Gastroesophageal sphincter (tissue), 4 donors: ENCODE data around the gene VWA2. TPM values are rescaled to one million over a fixed set of nuclear protein-coding genes. Genes with fewer than 3 reads are reported as not detected.

ENCODE experiments used
- ATAC-seq: fragments of 150-250 bp; one replicate; pipeline ENCODE4 v1.9.1; 2016; ENCODE audit warnings: mild to moderate bottlenecking, moderate library complexity
- H3K27ac ChIP-seq, 4 donors: fragments of 200-600 bp; sonication (generic) in 3 of 4; 1 replicate in 3 of 4; 2 replicates in 1 of 4; pipeline ENCODE4 v1.5.1; 2016 to 2019
- H3K27me3 ChIP-seq: fragments of 200-600 bp; sonication (generic); one replicate; pipeline ENCODE4 v1.5.1; 2019
- H3K36me3 ChIP-seq, 2 donors: fragments of 200-600 bp; sonication (generic); one replicate each; pipeline ENCODE4 v1.5.1; 2019; ENCODE audit warnings: control low read depth in 1 of 2
- H3K4me1 ChIP-seq, 3 donors: fragments of 200-600 bp; sonication (generic); 1 replicate in 2 of 3; 2 replicates in 1 of 3; pipeline ENCODE4 v1.5.1; 2016 to 2019; ENCODE audit warnings: control low read depth in 2 of 3
- H3K4me3 ChIP-seq, 2 donors: fragments of 200-600 bp; sonication (generic); one replicate each; pipeline ENCODE4 v1.5.1; 2019; ENCODE audit warnings: mild to moderate bottlenecking in 1 of 2, moderate library complexity in 1 of 2
- H3K9me3 ChIP-seq, 3 donors: fragments of 200-600 bp; sonication (generic); one replicate each; pipeline ENCODE4 v1.5.1; 2017 to 2019; ENCODE audit warnings: control low read depth in 2 of 3
- CTCF ChIP-seq, 4 experiments: fragments of 200-600 bp in 2 of 4; fragments of 450-650 bp in 2 of 4; sonication (generic) in 1 of 4; IDR thresholded peaks; one replicate each; pipeline ENCODE4 v1.5.1; 2017 to 2019; ENCODE audit warnings: antibody characterized with exemption in 4 of 4, mild to moderate bottlenecking in 2 of 4, moderate library complexity in 2 of 4
- EP300 ChIP-seq: sonication (generic); formaldehyde crosslinking; IDR thresholded peaks from one replicate; pipeline ENCODE4 v1.6.1; 2017; ENCODE audit warnings: antibody characterized with exemption, mild to moderate bottlenecking
- POLR2A ChIP-seq, 2 donors: fragments of 450-650 bp; IDR thresholded peaks; one replicate each; pipeline ENCODE4 v1.6.1; 2017; ENCODE audit warnings: antibody characterized with exemption in 2 of 2, mild to moderate bottlenecking in 2 of 2, moderate library complexity in 1 of 2
- POLR2AphosphoS5 ChIP-seq: sonication (generic); formaldehyde crosslinking; IDR thresholded peaks from one replicate; pipeline ENCODE4 v1.6.1; 2017; ENCODE audit warnings: antibody characterized with exemption
- WGBS, 2 donors: methylation state at CpG; one replicate each; pipeline ENCODE4 v1.1.5; 2018; ENCODE audit warnings: low coverage in 1 of 2; 5-methylcytosine and 5-hydroxymethylcytosine counted together
- total RNA-seq, 4 donors: library from RNA; depleted of rRNA; stranded (reverse); fragments of >200 nt; gene quantifications; one replicate each; pipeline ENCODE4 v1.1.0, GENCODE V29; 2016

Gene VWA2
- total RNA-seq, 4 donors from 2014 or later: 0.13 to 0.25 TPM; not detected in 2

GRCh38 chr10:114288424-114289095 lies 49.5 kb downstream of the VWA2 start:
- Histone ChIP-seq H3K9me3 (no peaks in the 10 kb centered on the region), H3K4me3 (no peak overlapping the region), H3K27ac (no peak overlapping the region), H3K36me3 (peaks cover 0 to 12% of the 10 kb centered on the region in 2 donors), H3K4me1 (no peaks in the 10 kb centered on the region), H3K27me3 (no peaks in the 10 kb centered on the region)
- ATAC-seq: no peak
- WGBS, 2 donors: 66% methylated on average over 7 of the region's 11 CpGs; no CpG with 5 or more reads in 1 of the 2 donors
- no peak for TF ChIP-seq CTCF (IDR thresholded peaks at IDR 0.05)
- TF ChIP-seq POLR2A (IDR thresholded peaks at IDR 0.05): no peak
- no peak for TF ChIP-seq POLR2AphosphoS5
- TF ChIP-seq EP300: no peak

- Histone ChIP-seq H3K27me3 (no peaks in the 10 kb centered on the region), H3K4me3 (no peak overlapping the region), H3K27ac (no peak overlapping the region), H3K4me1 (no peaks in the 10 kb centered on the region), H3K36me3 (peaks cover 0 to 12% of the 10 kb centered on the region in 2 donors), H3K9me3 (no peaks in the 10 kb centered on the region)
- no peak for ATAC-seq
- no CpG with 5 or more reads among the region's 16 CpGs for WGBS, 2 donors
- TF ChIP-seq EP300 (no peak), CTCF (IDR thresholded peaks at IDR 0.05) (no peak), POLR2A (IDR thresholded peaks at IDR 0.05) (no peak), POLR2AphosphoS5 (no peak)
These were observed 50.0 kb downstream of the VWA2 start for GRCh38 chr10:114289096-114289436.

GRCh38 chr10:114290038-114290437 lies 51.0 kb downstream of the VWA2 start:
- no peak for TF ChIP-seq POLR2A (IDR thresholded peaks at IDR 0.05)
- no peak for TF ChIP-seq CTCF (IDR thresholded peaks at IDR 0.05)
- no peak for TF ChIP-seq POLR2AphosphoS5
- TF ChIP-seq EP300: no peak
- Histone ChIP-seq H3K4me3 (no peak overlapping the region), H3K27me3 (no peaks in the 10 kb centered on the region), H3K27ac (no peak overlapping the region), H3K36me3 (peaks cover 0 to 14% of the 10 kb centered on the region in 2 donors), H3K4me1 (no peaks in the 10 kb centered on the region), H3K9me3 (peaks cover 0 to 2% (median 0%) of the 10 kb centered on the region in 3 donors)
- ATAC-seq: no peak
- WGBS, 2 donors: 71 to 90% methylated on average over 2 of the region's 10 CpGs

GRCh38 chr10:114291076-114291475 lies 52.0 kb downstream of the VWA2 start:
- 90% methylated on average over 2 of the region's 7 CpGs; no CpG with 5 or more reads in 1 of the 2 donors for WGBS, 2 donors
- Histone ChIP-seq H3K4me1 (no peaks in the 10 kb centered on the region), H3K9me3 (peaks cover 0 to 12% (median 2%) of the 10 kb centered on the region in 3 donors), H3K36me3 (peaks cover 0 to 25% of the 10 kb centered on the region in 2 donors), H3K27ac (no peak overlapping the region), H3K27me3 (no peaks in the 10 kb centered on the region), H3K4me3 (no peak overlapping the region)
- TF ChIP-seq CTCF (IDR thresholded peaks at IDR 0.05) (no peak), EP300 (no peak), POLR2AphosphoS5 (no peak), POLR2A (IDR thresholded peaks at IDR 0.05) (no peak)
- no peak for ATAC-seq

- peaks cover 0 to 29% of the 10 kb centered on the region in 2 donors for H3K36me3 ChIP-seq
- no peaks in the 10 kb centered on the region for H3K27me3 ChIP-seq
- H3K4me3 ChIP-seq: no peak overlapping the region
- WGBS, 2 donors: 72 to 77% methylated on average over 2 to 5 of the region's 8 CpGs
- ATAC-seq: no peak
- no peaks in the 10 kb centered on the region for H3K4me1 ChIP-seq
- H3K9me3 ChIP-seq: peaks cover 0 to 17% (median 2%) of the 10 kb centered on the region in 3 donors
- TF ChIP-seq POLR2AphosphoS5 (no peak), POLR2A (IDR thresholded peaks at IDR 0.05) (no peak), CTCF (IDR thresholded peaks at IDR 0.05) (no peak), EP300 (no peak)
- H3K27ac ChIP-seq: no peak overlapping the region
These were observed 52.5 kb downstream of the VWA2 start for GRCh38 chr10:114291516-114291915.
